K562 (cell line): ENCODE data around the gene MLLT11. TPM values are rescaled to one million over a fixed set of nuclear protein-coding genes. Genes with fewer than 3 reads are reported as not detected.
A peak's percentile ranks its signal among the peaks of the same experiment; 100 is the strongest.

ENCODE experiments used
- CHD1 ChIP-seq: fragments of 200-600 bp; sonication (generic); IDR thresholded peaks from one replicate; pipeline ENCODE4 v1.6.1; 2012; ENCODE audit warnings: mild to moderate bottlenecking, moderate library complexity, low read length, inconsistent platforms
- ELK1 ChIP-seq: sonication (generic); formaldehyde crosslinking; IDR thresholded peaks from 2 replicates; pipeline ENCODE4 v1.8.1; 2022; ENCODE audit warnings: missing genetic modification reagents
- ETV1 ChIP-seq: fragments of 450-650 bp; conservative IDR thresholded peaks from 2 replicates; pipeline ENCODE4 v1.6.1; 2016; ENCODE audit warnings: missing genetic modification characterization, control low read depth, low read depth, missing compliant biosample characterization
- HBP1 ChIP-seq: fragments of 450-650 bp; formaldehyde crosslinking; IDR thresholded peaks from 2 replicates; pipeline ENCODE4 v1.4.0; 2022; ENCODE audit warnings: missing genetic modification characterization
- KAT2B ChIP-seq: IDR thresholded peaks from one replicate; pipeline ENCODE4 v1.6.1; 2012; ENCODE audit warnings: low read depth, mild to moderate bottlenecking, control low read depth, inconsistent platforms, low read length, moderate library complexity
- L3MBTL2 ChIP-seq: fragments of 450-650 bp; IDR thresholded peaks from 2 replicates; pipeline ENCODE4 v1.6.1; 2016; ENCODE audit warnings: mild to moderate bottlenecking, moderate library complexity
- MBD2 ChIP-seq: sonication (generic); IDR thresholded peaks from 2 replicates; pipeline ENCODE4 v1.6.1; 2016; ENCODE audit warnings: low read depth, borderline replicate concordance
- MEIS2 ChIP-seq: fragments of 450-650 bp; IDR thresholded peaks from 2 replicates; pipeline ENCODE4 v1.6.1; 2014; ENCODE audit warnings: mild to moderate bottlenecking; ENCODE audit not compliant: partially characterized antibody
- NFRKB ChIP-seq: fragments of 450-650 bp; IDR thresholded peaks from 2 replicates; pipeline ENCODE4 v1.6.1; 2016; ENCODE audit warnings: low read depth
- NR1H2 ChIP-seq: sonication (generic); formaldehyde crosslinking; IDR thresholded peaks from 2 replicates; pipeline ENCODE4 v1.4.0; 2020; ENCODE audit warnings: mild to moderate bottlenecking, missing genetic modification reagents
- PHF21A ChIP-seq: fragments of 450-650 bp; IDR thresholded peaks from 2 replicates; pipeline ENCODE4 v1.6.1; 2017; ENCODE audit warnings: low read depth, borderline replicate concordance
- PRMT5 ChIP-seq: sonication (generic); formaldehyde crosslinking; IDR thresholded peaks from 2 replicates; pipeline ENCODE4 v1.5.0; 2020; ENCODE audit warnings: missing genetic modification reagents
- PTTG1 ChIP-seq: fragments of 450-650 bp; IDR thresholded peaks from 2 replicates; pipeline ENCODE4 v1.6.1; 2016; ENCODE audit warnings: low read depth, mild to moderate bottlenecking, missing genetic modification characterization, missing compliant biosample characterization
- RBM14 ChIP-seq: fragments of 200-400 bp; formaldehyde crosslinking; IDR thresholded peaks from 2 replicates; pipeline ENCODE4 v1.6.1; 2018; ENCODE audit warnings: low read depth, mild to moderate bottlenecking, low read length, moderate library complexity, borderline replicate concordance; ENCODE audit not compliant: insufficient read depth
- SAP30 ChIP-seq: fragments of 200-600 bp; sonication (generic); IDR thresholded peaks from 2 replicates; pipeline ENCODE4 v1.6.1; 2012; ENCODE audit warnings: borderline replicate concordance, low read depth, mild to moderate bottlenecking, moderate library complexity, low read length, control low read depth, inconsistent platforms; ENCODE audit not compliant: insufficient read depth, poor library complexity, severe bottlenecking
- SMARCA5 ChIP-seq: fragments of 450-650 bp; IDR thresholded peaks from 2 replicates; pipeline ENCODE4 v1.6.1; 2016
- SMARCB1 ChIP-seq: IDR thresholded peaks from 2 replicates; pipeline ENCODE4 v1.6.1; 2011; ENCODE audit warnings: improper control_type of control experiment, low read depth; ENCODE audit not compliant: insufficient read length
- TFAM ChIP-seq: fragments of 250-450 bp; sonication (Bioruptor Pico); conservative IDR thresholded peaks from 2 replicates; pipeline ENCODE4 v1.5.0; 2021; ENCODE audit warnings: mild to moderate bottlenecking, moderate library complexity
- ZEB2 ChIP-seq: fragments of 450-650 bp; IDR thresholded peaks from 2 replicates; pipeline ENCODE4 v1.6.1; 2016
- ZNF165 ChIP-seq: fragments of 250-450 bp; sonication (Bioruptor Pico); IDR thresholded peaks from 2 replicates; pipeline ENCODE4 v1.4.0; 2020; ENCODE audit warnings: borderline replicate concordance
- ZNF184 ChIP-seq: sonication (generic); formaldehyde crosslinking; IDR thresholded peaks from 2 replicates; pipeline ENCODE4 v1.5.0; 2020; ENCODE audit warnings: missing genetic modification reagents
- polyA plus RNA-seq, 8 experiments: library from polyadenylated mRNA; depleted of rRNA in 4 of 8; stranded (reverse) in 5 of 8; unstranded in 3 of 8; fragments of >200 nt; fragmentation: Nextera tagmentation in 2 of 8; fragmentation: Illumina TruSeq in 1 of 8; extraction: Ambion mirVana in 2 of 8; extraction: Trizol in 1 of 8; gene quantifications; 2 replicates each; pipeline versions ENCODE4 v1.2.1 to v1.2.3, GENCODE V29; 2011 to 2014; ENCODE audit warnings: inconsistent platforms in 1 of 8, missing spikeins in 1 of 8
- total RNA-seq, 7 experiments: library from RNA; depleted of rRNA in 6 of 7; stranded (reverse); fragments of >200 nt in 6 of 7; fragmentation: Illumina TruSeq in 2 of 7; extraction: Trizol in 2 of 7; gene quantifications; 2 replicates each; pipeline versions ENCODE4 v1.2.1 to v1.2.3, GENCODE V29; 2011 to 2021; ENCODE audit warnings: low replicate concordance in 1 of 7
- TF ChIP-seq, protein P1 (sequence below): fragments of 250-450 bp; sonication (Bioruptor Pico); IDR thresholded peaks from 2 replicates; pipeline ENCODE4 v1.8.0; 2021; ENCODE audit warnings: moderate library complexity, mild to moderate bottlenecking, inconsistent platforms
- TF ChIP-seq, protein P2 (sequence below): fragments of 450-650 bp; IDR thresholded peaks from 2 replicates; pipeline ENCODE4 v1.6.1; 2017; ENCODE audit warnings: antibody characterized with exemption

The MLLT11 gene
- total and polyA plus RNA-seq, 9 of the 15 experiments (the other 6 are each of a cell fraction or from before 2014, with no cell fraction given): 12.1 to 91.0 (median 22.0) TPM

DNA sequence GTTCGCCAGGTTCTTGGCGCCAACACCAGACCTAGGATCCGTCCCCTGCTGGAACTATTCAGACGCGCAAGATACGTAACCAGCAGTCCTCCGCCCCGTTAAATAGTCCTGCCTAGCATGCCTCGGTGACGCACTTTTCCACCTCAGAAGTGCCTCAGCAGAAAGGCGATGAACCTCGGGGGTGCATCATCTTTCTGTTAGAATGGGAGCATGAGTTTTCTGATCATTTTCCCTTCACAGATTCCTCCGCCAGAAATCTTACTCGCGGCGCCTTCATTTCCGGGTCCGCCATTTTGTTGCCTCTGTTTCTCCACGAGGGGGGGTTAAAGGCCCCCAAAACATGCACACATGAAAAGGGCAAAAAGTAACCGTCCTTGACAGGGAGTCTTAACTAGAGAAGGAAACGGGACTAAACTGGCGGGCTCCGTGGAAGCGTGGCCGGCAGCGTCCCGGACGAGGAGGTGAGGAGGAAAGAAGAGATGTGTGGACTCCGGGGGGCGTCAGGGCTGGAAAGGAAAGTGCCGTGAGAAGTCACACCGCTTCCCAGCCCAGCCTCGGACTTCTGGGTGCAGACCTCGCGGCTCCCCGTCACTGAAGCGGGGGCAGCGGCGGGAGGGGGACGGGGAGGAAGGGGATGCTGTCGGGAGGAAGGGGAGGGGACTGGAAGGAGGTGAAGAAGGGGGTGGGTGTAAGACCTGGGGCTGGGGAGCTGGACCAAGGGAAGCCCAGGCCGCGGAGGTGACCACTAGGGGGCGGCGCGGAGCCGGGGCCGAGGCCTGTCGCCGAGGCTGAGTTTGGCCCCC, 10.5 kb downstream of the MLLT11 start, which contains the start of gene GABPB2 (continued):
- TF ChIP-seq HBP1 (CRISPR knock-in tag) (no peak), ETV1 (tag) (peak; percentile 97), NR1H2 (CRISPR knock-in tag) (no peak), RBM14 (no peak), MBD2 (peak; percentile 58), SMARCB1 (no peak), PTTG1 (tag) (no peak), NFRKB (peak; percentile 100), CHD1 (peak; percentile 95), ZNF165 (no peak), ZEB2 (peak; percentile 66; the same call in 1 of the 2 replicates), KAT2B (no peak), L3MBTL2 (peak; percentile 82), MEIS2 (peak; percentile 31), SAP30 (peak; percentile 19), ELK1 (CRISPR knock-in tag) (no peak), PRMT5 (CRISPR knock-in tag) (no peak), ZNF184 (no peak), PHF21A (peak; percentile 92), TFAM (CRISPR knock-in tag) (no peak), SMARCA5 (peak; percentile 64; the same call in 1 of the 2 replicates)
- TF ChIP-seq, protein P1, sequence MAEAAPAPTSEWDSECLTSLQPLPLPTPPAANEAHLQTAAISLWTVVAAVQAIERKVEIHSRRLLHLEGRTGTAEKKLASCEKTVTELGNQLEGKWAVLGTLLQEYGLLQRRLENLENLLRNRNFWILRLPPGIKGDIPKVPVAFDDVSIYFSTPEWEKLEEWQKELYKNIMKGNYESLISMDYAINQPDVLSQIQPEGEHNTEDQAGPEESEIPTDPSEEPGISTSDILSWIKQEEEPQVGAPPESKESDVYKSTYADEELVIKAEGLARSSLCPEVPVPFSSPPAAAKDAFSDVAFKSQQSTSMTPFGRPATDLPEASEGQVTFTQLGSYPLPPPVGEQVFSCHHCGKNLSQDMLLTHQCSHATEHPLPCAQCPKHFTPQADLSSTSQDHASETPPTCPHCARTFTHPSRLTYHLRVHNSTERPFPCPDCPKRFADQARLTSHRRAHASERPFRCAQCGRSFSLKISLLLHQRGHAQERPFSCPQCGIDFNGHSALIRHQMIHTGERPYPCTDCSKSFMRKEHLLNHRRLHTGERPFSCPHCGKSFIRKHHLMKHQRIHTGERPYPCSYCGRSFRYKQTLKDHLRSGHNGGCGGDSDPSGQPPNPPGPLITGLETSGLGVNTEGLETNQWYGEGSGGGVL (CRISPR knock-in tag): no peak
- TF ChIP-seq, protein P2, sequence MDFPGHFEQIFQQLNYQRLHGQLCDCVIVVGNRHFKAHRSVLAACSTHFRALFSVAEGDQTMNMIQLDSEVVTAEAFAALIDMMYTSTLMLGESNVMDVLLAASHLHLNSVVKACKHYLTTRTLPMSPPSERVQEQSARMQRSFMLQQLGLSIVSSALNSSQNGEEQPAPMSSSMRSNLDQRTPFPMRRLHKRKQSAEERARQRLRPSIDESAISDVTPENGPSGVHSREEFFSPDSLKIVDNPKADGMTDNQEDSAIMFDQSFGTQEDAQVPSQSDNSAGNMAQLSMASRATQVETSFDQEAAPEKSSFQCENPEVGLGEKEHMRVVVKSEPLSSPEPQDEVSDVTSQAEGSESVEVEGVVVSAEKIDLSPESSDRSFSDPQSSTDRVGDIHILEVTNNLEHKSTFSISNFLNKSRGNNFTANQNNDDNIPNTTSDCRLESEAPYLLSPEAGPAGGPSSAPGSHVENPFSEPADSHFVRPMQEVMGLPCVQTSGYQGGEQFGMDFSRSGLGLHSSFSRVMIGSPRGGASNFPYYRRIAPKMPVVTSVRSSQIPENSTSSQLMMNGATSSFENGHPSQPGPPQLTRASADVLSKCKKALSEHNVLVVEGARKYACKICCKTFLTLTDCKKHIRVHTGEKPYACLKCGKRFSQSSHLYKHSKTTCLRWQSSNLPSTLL: 0 out of 2 replicates have a peak, but pooled peaks have one; percentile 76
